ENCODE data around the gene GSE1.

Gene GSE1

DNA sequence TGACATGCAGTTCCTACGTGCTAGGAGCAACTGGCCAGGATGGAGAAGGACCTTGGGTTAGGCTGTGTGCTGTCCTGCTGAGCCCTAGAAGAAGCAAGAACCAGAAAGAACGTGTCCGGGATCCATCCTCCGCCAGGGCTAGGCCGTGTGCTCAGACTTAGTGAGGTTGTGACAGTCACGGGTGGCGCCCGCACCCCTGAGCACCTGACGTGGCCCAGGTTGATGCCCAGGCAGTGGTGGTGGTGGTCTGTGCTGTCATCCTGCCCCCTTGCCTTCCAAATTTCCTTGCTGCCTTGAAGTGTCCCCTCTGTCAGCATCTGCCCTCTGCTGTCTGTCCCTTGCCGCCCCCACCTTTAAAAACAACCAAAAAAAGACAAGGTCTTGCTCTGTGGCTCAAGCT is 4.2 kb upstream of the GSE1 start (continued):
- TF ChIP-seq BCL6B (tag by site-specific recombination; IDR thresholded peaks at IDR 0.05) (no peak), ZBTB49 (tag by site-specific recombination; IDR thresholded peaks at IDR 0.05; ENCODE audit: low read depth) (no peak), KLF10 (tag by site-specific recombination; IDR thresholded peaks at IDR 0.05) (no peak), ZNF623 (tag by site-specific recombination; IDR thresholded peaks at IDR 0.05) (no peak), ZNF121 (tag by site-specific recombination; IDR thresholded peaks at IDR 0.05) (no peak), ZNF175 (tag by site-specific recombination; IDR thresholded peaks at IDR 0.05) (no peak), AEBP2 (tag by site-specific recombination; IDR thresholded peaks at IDR 0.05; ENCODE audit: borderline replicate concordance) (no peak), ZNF292 (tag by site-specific recombination; IDR thresholded peaks at IDR 0.05; ENCODE audit: borderline replicate concordance, low read depth) (no peak), ZNF843 (tag by site-specific recombination; IDR thresholded peaks at IDR 0.05) (no peak), ZNF112 (tag by site-specific recombination; IDR thresholded peaks at IDR 0.05) (no peak), ZNF202 (tag by site-specific recombination; IDR thresholded peaks at IDR 0.05; ENCODE audit: borderline replicate concordance) (no peak)

DNA sequence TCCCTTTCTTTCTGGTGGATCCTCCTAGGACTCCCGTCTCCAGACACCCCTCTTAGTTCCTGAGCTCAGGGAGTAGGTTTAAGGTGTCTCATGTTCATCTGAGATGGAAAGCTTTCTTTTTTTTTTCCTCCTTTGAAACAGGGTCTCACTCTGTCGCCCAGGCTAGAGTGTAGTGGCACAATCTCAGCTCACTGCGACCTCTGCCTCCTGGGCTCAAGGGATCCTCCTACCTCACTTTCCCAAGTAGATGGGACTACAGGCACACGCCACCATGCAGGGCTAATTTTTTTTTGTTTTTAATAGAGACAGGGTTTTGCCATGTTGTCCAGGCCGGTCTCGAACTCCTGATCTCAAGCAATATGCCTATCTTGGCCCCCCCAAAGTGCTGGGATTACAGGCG is 3.6 kb upstream of the GSE1 start:
- Histone ChIP-seq H3K27ac (ENCODE audit: extremely low read depth, low read depth, low read length) (no peak overlapping the region), H3K4me1 (ENCODE audit: control insufficient read depth, insufficient read depth, low read length) (peaks cover 2% of the 10 kb centered on the region; the same call in 1 of the 2 replicates), H3K36me3 (ENCODE audit: control insufficient read depth in 2 of 2, insufficient read depth in 1 of 2, low read length in 2 of 2) (no peaks in the 10 kb centered on the region), H3K4me3 (ENCODE audit: low read depth, low read length) (no peak overlapping the region), H3K9me3 (ENCODE audit: control insufficient read depth, insufficient read depth, low read depth, low read length) (no peaks in the 10 kb centered on the region)
- POLR2A ChIA-PET, result interaction anchor here (1.1 to 1.5 kb wide), 2 partner anchors 59 to 86 kb away, joined by 3 to 4 read pairs; no protein-coding TSS in a partner anchor
- peak; percentile 78; the same call in 1 of the 2 replicates for TF ChIP-seq ZNF121 (tag by site-specific recombination; IDR thresholded peaks at IDR 0.05)
- no peak for TF ChIP-seq ZNF239 (tag by site-specific recombination; IDR thresholded peaks at IDR 0.05)
- CTCF ChIA-PET, result interaction anchor here (0.5 to 2.8 kb wide), 34 partner anchors 9 to 830 kb away, joined by 3 to 34 read pairs (median 4); partner anchors contain the start of gene CIBAR2

DNA sequence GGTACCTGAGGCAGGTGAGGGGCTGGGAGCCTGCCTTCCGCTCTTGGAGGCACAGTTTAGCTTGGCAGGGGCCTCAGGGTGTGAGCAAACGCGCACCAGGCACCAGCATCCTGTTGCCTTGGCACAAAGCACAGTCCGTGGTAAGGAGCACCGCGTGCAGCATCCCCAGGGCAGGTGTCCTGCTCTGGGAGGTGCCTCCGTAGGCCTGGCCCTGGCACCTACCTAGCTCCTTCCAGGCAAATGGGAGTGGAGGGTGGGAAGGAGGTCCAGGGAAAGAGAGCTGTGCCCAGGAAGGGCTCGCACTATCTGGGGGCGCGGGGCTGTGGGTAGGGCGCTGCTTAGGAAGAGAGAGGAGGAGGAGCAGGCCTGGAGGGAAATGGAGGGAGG is 3.1 kb upstream of the GSE1 start:
- TF ChIP-seq ZNF777 (tag by site-specific recombination; IDR thresholded peaks at IDR 0.05; ENCODE audit: borderline replicate concordance) (no peak), ZNF214 (tag by site-specific recombination; IDR thresholded peaks at IDR 0.05; ENCODE audit: borderline replicate concordance) (no peak), ZFHX2 (tag by site-specific recombination; conservative IDR thresholded peaks at IDR 0.05) (peak; percentile 39; the same call in 1 of the 2 replicates), ZBTB8A (tag by site-specific recombination; IDR thresholded peaks at IDR 0.05) (no peak), ZBTB1 (tag by site-specific recombination; IDR thresholded peaks at IDR 0.05) (no peak), ZNF514 (tag by site-specific recombination; IDR thresholded peaks at IDR 0.05) (no peak), ZNF529 (tag by site-specific recombination; IDR thresholded peaks at IDR 0.05; ENCODE audit: insufficient replicate concordance) (no peak)
- POLR2A ChIA-PET, result interaction anchor here (1.1 to 2.6 kb wide), 4 partner anchors 53 to 87 kb away, joined by 3 to 17 read pairs (median 4); no protein-coding TSS in a partner anchor
- Histone ChIP-seq H3K4me1 (ENCODE audit: control insufficient read depth, insufficient read depth, low read length) (peaks cover 2% of the 10 kb centered on the region; the same call in 1 of the 2 replicates), H3K36me3 (ENCODE audit: control insufficient read depth in 2 of 2, insufficient read depth in 1 of 2, low read length in 2 of 2) (no peaks in the 10 kb centered on the region), H3K4me3 (ENCODE audit: low read depth, low read length) (no peak overlapping the region), H3K27ac (ENCODE audit: extremely low read depth, low read depth, low read length) (no peak overlapping the region), H3K9me3 (ENCODE audit: control insufficient read depth, insufficient read depth, low read depth, low read length) (no peaks in the 10 kb centered on the region)
- CTCF ChIA-PET, result interaction anchor here (0.5 to 2.8 kb wide), 36 partner anchors 8 to 829 kb away, joined by 3 to 34 read pairs (median 5); partner anchors contain the start of gene CIBAR2
